SK-N-SH (cell line): ENCODE data around the gene CRELD2. TPM values are rescaled to one million over a fixed set of nuclear protein-coding genes. Genes with fewer than 3 reads are reported as not detected.

Source experiments
- CTCF ChIA-PET: fragments of 300-600, 350-600 bp; formaldehyde crosslinking; extraction: SDS; loops from one replicate; lab custom pipeline; 2021; lab: Yijun Ruan, JAX
- POLR2A ChIA-PET: fragments of 350-600 bp; sonication (Branson Sonifier 250); formaldehyde crosslinking; extraction: SDS; loops from one replicate; lab custom pipeline; 2020; ENCODE audit warnings: antibody characterized with exemption, inconsistent platforms; lab: Yijun Ruan, JAX
- DNase-seq: peaks from one replicate; pipeline ENCODE4 v3.0.0; 2012
- H2AFZ ChIP-seq: fragments of 200-600 bp; sonication (generic); 2 replicates; pipeline ENCODE4 v1.8.1; 2016; ENCODE audit warnings: antibody characterized with exemption, mild to moderate bottlenecking, low read depth
- H3F3A ChIP-seq: fragments of 200-600 bp; sonication (generic); replicated peaks from 2 replicates; pipeline ENCODE3; 2016; ENCODE audit warnings: antibody characterized with exemption, mild to moderate bottlenecking; ENCODE audit not compliant: insufficient read depth
- H3K27ac ChIP-seq, 2 experiments: fragments of 200-500 bp in 1 of 2; fragments of 200-600 bp in 1 of 2; sonication (Bioruptor generic) in 1 of 2; sonication (generic), shearing (Covaris generic) in 1 of 2; 2 replicates each; pipeline versions ENCODE4 v1.5.1 to v1.6.1; 2014 to 2016; ENCODE audit warnings: low read depth in 2 of 2, inconsistent platforms in 1 of 2, low read length in 1 of 2, mild to moderate bottlenecking in 1 of 2, mixed read lengths in 1 of 2
- H3K27me3 ChIP-seq: fragments of 200-600 bp; sonication (generic), shearing (Covaris generic); 2 replicates; pipeline ENCODE4 v1.6.1; 2016; ENCODE audit warnings: mixed run types; ENCODE audit not compliant: insufficient read depth
- H3K36me3 ChIP-seq, 2 experiments: fragments of 200-500 bp in 1 of 2; fragments of 200-600 bp in 1 of 2; sonication (Bioruptor generic) in 1 of 2; sonication (generic) in 1 of 2; replicated peaks in 1 of 2; 2 replicates each; pipeline versions ENCODE3 to v1.5.1; 2014 to 2016; ENCODE audit warnings: low read length in 1 of 2, mild to moderate bottlenecking in 1 of 2; ENCODE audit not compliant: insufficient read depth in 2 of 2, control insufficient read depth in 1 of 2
- H3K4me1 ChIP-seq, 2 experiments: fragments of 200-500 bp in 1 of 2; fragments of 200-600 bp in 1 of 2; sonication (Bioruptor generic) in 1 of 2; sonication (generic), shearing (Covaris generic) in 1 of 2; 2 replicates each; pipeline versions ENCODE4 v1.5.1 to v1.6.1; 2014 to 2016; ENCODE audit warnings: low read depth in 1 of 2, low read length in 1 of 2, mixed run types in 1 of 2; ENCODE audit not compliant: insufficient read depth in 2 of 2, control insufficient read depth in 1 of 2
- H3K4me2 ChIP-seq: fragments of 200-600 bp; sonication (generic), shearing (Covaris generic); 2 replicates; pipeline ENCODE4 v1.6.1; 2017; ENCODE audit warnings: mixed run types
- H3K4me3 ChIP-seq, 2 experiments: fragments of 200-500 bp in 1 of 2; fragments of 200-600 bp in 1 of 2; sonication (Bioruptor generic) in 1 of 2; sonication (generic), shearing (Covaris generic) in 1 of 2; 2 replicates each; pipeline versions ENCODE4 v1.5.1 to v1.8.1; 2014 to 2016; ENCODE audit warnings: low read depth in 2 of 2, inconsistent platforms in 1 of 2, low read length in 1 of 2, mild to moderate bottlenecking in 1 of 2, mixed read lengths in 1 of 2, moderate library complexity in 1 of 2
- H3K79me2 ChIP-seq: fragments of 200-600 bp; sonication (generic); 2 replicates; pipeline ENCODE4 v1.8.1; 2017; ENCODE audit warnings: mild to moderate bottlenecking; ENCODE audit not compliant: insufficient read depth
- H3K9ac ChIP-seq: fragments of 200-600 bp; sonication (generic); 2 replicates; pipeline ENCODE4 v1.6.1; 2017; ENCODE audit warnings: mixed run types
- H3K9me2 ChIP-seq: fragments of 200-600 bp; sonication (generic); 2 replicates; pipeline ENCODE4 v1.6.1; 2017; ENCODE audit warnings: mixed run types
- H3K9me3 ChIP-seq: fragments of 200-600 bp; sonication (generic); 2 replicates; pipeline ENCODE4 v1.6.1; 2017; ENCODE audit warnings: mixed run types, mild to moderate bottlenecking, moderate library complexity
- H4K20me1 ChIP-seq: fragments of 200-600 bp; sonication (generic); 2 replicates; pipeline ENCODE4 v1.6.1; 2017; ENCODE audit warnings: mild to moderate bottlenecking, mixed run types; ENCODE audit not compliant: insufficient read depth
- CTCF ChIP-seq: fragments of 200-600 bp; sonication (generic); IDR thresholded peaks from 2 replicates; pipeline ENCODE4 v1.6.1; 2017; ENCODE audit warnings: antibody characterized with exemption, mild to moderate bottlenecking, moderate library complexity
- FOSL2 ChIP-seq: IDR thresholded peaks from 2 replicates; pipeline ENCODE4 v1.4.0; 2012; ENCODE audit warnings: low read depth, mild to moderate bottlenecking, moderate library complexity, borderline replicate concordance
- FOXJ3 ChIP-seq: sonication (generic); formaldehyde crosslinking; IDR thresholded peaks from 2 replicates; pipeline ENCODE4 v1.5.1; 2020; ENCODE audit warnings: mild to moderate bottlenecking, missing genetic modification reagents
- MXI1 ChIP-seq: IDR thresholded peaks from 2 replicates; pipeline ENCODE4 v1.6.1; 2012; ENCODE audit warnings: mild to moderate bottlenecking, low read depth, low read length, improper control_type of control experiment
- NRF1 ChIP-seq: IDR thresholded peaks from 2 replicates; pipeline ENCODE4 v1.6.1; 2012; ENCODE audit warnings: low read depth, mild to moderate bottlenecking, low read length
- POLR2AphosphoS5 ChIP-seq: IDR thresholded peaks from 2 replicates; pipeline ENCODE4 v1.6.1; 2012; ENCODE audit warnings: low read depth, low read length
- RFX5 ChIP-seq: IDR thresholded peaks from 2 replicates; pipeline ENCODE4 v1.6.1; 2012; ENCODE audit warnings: mild to moderate bottlenecking, improper control_type of control experiment, low read length
- TAF1 ChIP-seq: IDR thresholded peaks from 2 replicates; pipeline ENCODE4 v1.6.1; 2012; ENCODE audit warnings: low read depth, mild to moderate bottlenecking, low read length, moderate library complexity, borderline replicate concordance
- TCF12 ChIP-seq: IDR thresholded peaks from 2 replicates; pipeline ENCODE4 v1.4.0; 2012
- USF1 ChIP-seq: IDR thresholded peaks from 2 replicates; pipeline ENCODE4 v1.4.0; 2012; ENCODE audit warnings: low read depth, borderline replicate concordance
- ZBTB33 ChIP-seq: IDR thresholded peaks from 2 replicates; pipeline ENCODE4 v1.4.0; 2012; ENCODE audit warnings: low read depth, borderline replicate concordance
- WGBS: methylation state at CpG from one replicate; pipeline ENCODE4 v1.1.6; 2017; ENCODE audit warnings: low lambda C conversion rate; 5-methylcytosine and 5-hydroxymethylcytosine counted together
- polyA plus RNA-seq, 3 experiments: library from polyadenylated mRNA; depleted of rRNA; stranded (reverse); fragments of >200 nt; gene quantifications; 2 replicates each; pipeline ENCODE4 v1.2.3, GENCODE V29; 2012
- TF ChIP-seq, protein P1 (sequence below): IDR thresholded peaks from 2 replicates; pipeline ENCODE4; 2012

Gene CRELD2
- polyA plus RNA-seq, 1 of the 3 experiments (the other 2 are of a cell fraction) = 113 TPM

DNA sequence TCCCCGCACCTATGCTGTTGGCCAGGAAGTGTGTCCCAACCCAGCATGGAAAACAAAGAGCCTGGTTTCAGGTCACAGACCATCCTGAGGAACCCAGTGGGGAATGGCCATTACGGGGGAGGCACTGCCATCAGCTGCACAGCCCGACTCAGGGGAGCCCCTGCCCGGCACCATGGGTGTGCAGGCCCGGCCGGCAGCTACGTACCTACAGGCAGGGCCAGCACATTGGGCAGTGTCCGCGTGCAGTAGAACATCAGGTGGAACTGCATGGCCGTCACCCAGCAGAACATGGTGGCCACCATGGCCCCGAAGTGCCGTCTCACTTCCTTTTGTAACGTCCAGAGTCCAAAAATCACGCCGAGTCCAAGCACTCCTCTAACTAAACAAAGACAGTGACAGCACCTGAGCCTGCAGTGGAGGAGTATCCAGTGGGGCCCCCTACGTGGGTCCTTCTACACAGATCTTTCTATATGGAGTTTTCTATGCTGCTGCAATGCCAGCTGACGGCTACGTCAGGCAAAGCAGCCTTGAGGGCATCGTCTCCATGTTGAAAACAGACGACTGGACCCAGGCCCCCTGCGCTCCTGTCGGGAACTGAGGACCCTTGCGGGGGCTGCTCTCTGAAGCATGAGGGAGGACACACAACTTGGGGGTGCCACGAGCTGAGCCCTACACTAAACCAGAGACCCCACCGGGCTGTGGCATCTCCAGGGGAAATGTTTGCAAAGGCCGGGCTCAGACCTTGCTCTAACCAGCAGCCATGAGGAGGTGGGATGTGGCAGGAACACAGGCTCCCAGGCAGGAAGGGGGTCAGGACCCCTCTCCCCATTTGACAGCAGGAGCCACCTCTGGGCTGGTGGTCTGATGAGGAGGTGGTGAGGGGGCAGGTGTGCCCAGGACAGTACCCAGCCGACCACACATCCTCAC, 7.9 kb upstream of the CRELD2 start:
- TF ChIP-seq USF1 = no peak
- no peak for TF ChIP-seq CTCF
- no peak for TF ChIP-seq FOXJ3
- TF ChIP-seq POLR2AphosphoS5 = no peak
- TF ChIP-seq NRF1 = no peak
- no peak for TF ChIP-seq RFX5
- TF ChIP-seq FOSL2 = no peak
- TF ChIP-seq, protein P1, sequence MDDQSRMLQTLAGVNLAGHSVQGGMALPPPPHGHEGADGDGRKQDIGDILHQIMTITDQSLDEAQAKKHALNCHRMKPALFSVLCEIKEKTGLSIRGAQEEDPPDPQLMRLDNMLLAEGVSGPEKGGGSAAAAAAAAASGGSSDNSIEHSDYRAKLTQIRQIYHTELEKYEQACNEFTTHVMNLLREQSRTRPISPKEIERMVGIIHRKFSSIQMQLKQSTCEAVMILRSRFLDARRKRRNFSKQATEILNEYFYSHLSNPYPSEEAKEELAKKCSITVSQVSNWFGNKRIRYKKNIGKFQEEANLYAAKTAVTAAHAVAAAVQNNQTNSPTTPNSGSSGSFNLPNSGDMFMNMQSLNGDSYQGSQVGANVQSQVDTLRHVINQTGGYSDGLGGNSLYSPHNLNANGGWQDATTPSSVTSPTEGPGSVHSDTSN = no peak
- TF ChIP-seq ZBTB33 = no peak
- no peak for TF ChIP-seq TCF12
- no peak for TF ChIP-seq TAF1
- no peak for TF ChIP-seq MXI1
- Histone ChIP-seq H3K36me3 (peaks cover 3 to 21% of the 10 kb centered on the region in 2 experiments), H2AFZ (no peak overlapping the region), H3K4me3 (no peak overlapping the region), H3K9me3 (no peaks in the 10 kb centered on the region), H3K27ac (no peak overlapping the region), H3F3A (no peaks in the 10 kb centered on the region), H3K79me2 (peaks cover 5% of the 10 kb centered on the region; the same call in 1 of the 2 replicates), H3K9ac (no peak overlapping the region), H3K4me2 (no peak overlapping the region), H4K20me1 (no peaks in the 10 kb centered on the region), H3K9me2 (no peaks in the 10 kb centered on the region), H3K27me3 (no peaks in the 10 kb centered on the region), H3K4me1 (peaks cover 0 to 4% of the 10 kb centered on the region in 2 experiments; a peak in 1 of 4 replicates)
- CTCF ChIA-PET = interaction anchor here (0.9 kb wide), 1 partner anchor 20 kb away, joined by 3 read pairs; no protein-coding TSS in a partner anchor
- WGBS = 93% methylated on average over 15 of the region's 27 CpGs
- POLR2A ChIA-PET = no interaction called here
- no peak for DNase-seq
